Aorta (tissue), 5 donors: ENCODE results near the gene MDK. TPM values are rescaled to one million over a fixed set of nuclear protein-coding genes. Genes with fewer than 3 reads are reported as not detected.

Experiments used
- ATAC-seq: fragments of 200-7000 bp; cut with Tn5 transposase; one replicate; pipeline ENCODE4 v1.9.1; 2022; ENCODE audit warnings: moderate library complexity; ENCODE audit not compliant: low FRiP score
- DNase-seq, 2 donors: peaks; one replicate each; pipeline ENCODE4 v3.0.0-alpha.2; 2020
- H3K27ac ChIP-seq, 2 donors: one replicate each; pipeline ENCODE4 v1.5.1; 2013; ENCODE audit warnings: low read length in 2 of 2, mild to moderate bottlenecking in 2 of 2, moderate library complexity in 2 of 2, control low read depth in 1 of 2, inconsistent platforms in 1 of 2, low read depth in 1 of 2
- H3K27me3 ChIP-seq, 2 donors: one replicate each; pipeline ENCODE4 v1.6.1; 2013; ENCODE audit warnings: control low read depth in 1 of 2, low read length in 1 of 2, mild to moderate bottlenecking in 1 of 2, moderate library complexity in 1 of 2; ENCODE audit not compliant: insufficient read depth in 2 of 2, control insufficient read depth in 1 of 2
- H3K36me3 ChIP-seq, 2 donors: one replicate each; pipeline ENCODE4 v1.6.1; 2013; ENCODE audit warnings: control low read depth in 1 of 2, low read length in 1 of 2, mild to moderate bottlenecking in 1 of 2; ENCODE audit not compliant: insufficient read depth in 2 of 2, control insufficient read depth in 1 of 2
- H3K4me1 ChIP-seq, 2 donors: one replicate each; pipeline ENCODE4 v1.6.1; 2013; ENCODE audit warnings: low read length in 2 of 2, control low read depth in 1 of 2, mild to moderate bottlenecking in 1 of 2, moderate library complexity in 1 of 2; ENCODE audit not compliant: insufficient read depth in 2 of 2, control insufficient read depth in 1 of 2
- H3K4me3 ChIP-seq, 2 donors: one replicate each; pipeline ENCODE4 v1.5.1; 2013; ENCODE audit warnings: low read length in 2 of 2, control low read depth in 1 of 2, mild to moderate bottlenecking in 1 of 2
- H3K9me3 ChIP-seq: one replicate; pipeline ENCODE4 v1.6.1; 2013; ENCODE audit warnings: mild to moderate bottlenecking, low read length; ENCODE audit not compliant: control insufficient read depth
- WGBS, 2 donors: extraction: QIAGEN DNeasy Blood & Tissue Kit; methylation state at CpG; one replicate each; pipeline ENCODE4 v1.1.7; 2013; 5-methylcytosine and 5-hydroxymethylcytosine counted together
- intact Hi-C, 2 donors: fragments of 100-400 bp; cut with DNase I; formaldehyde crosslinking; loops; one replicate each; pipeline versions ENCODE4 v1.14.2 to v1.15.0; 2022
- polyA plus RNA-seq, 2 donors: library from polyadenylated mRNA; stranded (reverse); fragments of 200-250 nt; gene quantifications; one replicate each; pipeline ENCODE4 v1.2.3, GENCODE V29; 2013
- total RNA-seq, 2 donors: library from RNA; stranded (reverse); fragmentation: NEBNext Ultra II Directional; extraction: Animal tissue kit (Norgen Biotek cat#: 25700); gene quantifications; one replicate each; pipeline ENCODE4 v1.2.1, GENCODE V29; 2021
- donor health status: healthy with polysubstance abuse.
- donor health status: Bipolar disorder and iron deficiency.
- donor health status: DM: no; HTN: no; CAD: no.
- donor health status: DM: no; HTN: no; CAD: no.
- donor health status: DM: yes; HTN: yes; CAD: no.

MDK gene
- total and polyA plus RNA-seq, 4 donors = 11.8 to 40.3 (median 19.6) TPM

- Histone ChIP-seq H3K27ac (no peak overlapping the region), H3K4me3 (no peak overlapping the region), H3K4me1 (no peaks in the 10 kb centered on the region), H3K36me3 (peaks cover 0 to 5% of the 10 kb centered on the region in 2 donors), H3K27me3 (no peaks in the 10 kb centered on the region), H3K9me3 (no peaks in the 10 kb centered on the region)
- intact Hi-C loops = no loop called here
- WGBS, 2 donors = 65% methylated on average over 3 of the region's 3 CpGs
- ATAC-seq = no peak
- DNase-seq = no peak
These were observed 33.4 kb downstream of the MDK start for GRCh38 chr11:46414879-46415278.

- Histone ChIP-seq H3K36me3 (peaks cover 0 to 5% of the 10 kb centered on the region in 2 donors), H3K4me1 (no peaks in the 10 kb centered on the region), H3K9me3 (no peaks in the 10 kb centered on the region), H3K27me3 (no peaks in the 10 kb centered on the region), H3K27ac (no peak overlapping the region), H3K4me3 (no peak overlapping the region)
- intact Hi-C loops = no loop called here
- DNase-seq (no peak), ATAC-seq (no peak)
- WGBS, 2 donors = 73 to 80% methylated on average over 7 of the region's 7 CpGs
These were observed 36.2 kb downstream of the MDK start for GRCh38 chr11:46417711-46418110.

- no peak overlapping the region for H3K4me3 ChIP-seq
- H3K36me3 ChIP-seq = peaks cover 0 to 5% of the 10 kb centered on the region in 2 donors
- no peaks in the 10 kb centered on the region for H3K9me3 ChIP-seq
- ATAC-seq (no peak), DNase-seq (no peak)
- H3K27me3 ChIP-seq = no peaks in the 10 kb centered on the region
- no peaks in the 10 kb centered on the region for H3K4me1 ChIP-seq
- WGBS, 2 donors = 88 to 90% methylated on average over 5 of the region's 5 CpGs
- intact Hi-C loops = no loop called here
- no peak overlapping the region for H3K27ac ChIP-seq
These were observed 37.3 kb downstream of the MDK start for GRCh38 chr11:46418751-46419150.

- DNase-seq = no peak
- H3K27me3 ChIP-seq = no peaks in the 10 kb centered on the region
- H3K9me3 ChIP-seq = no peaks in the 10 kb centered on the region
- ATAC-seq = no peak
- peaks cover 0 to 3% of the 10 kb centered on the region in 2 donors for H3K36me3 ChIP-seq
- H3K4me3 ChIP-seq = no peak overlapping the region
- H3K4me1 ChIP-seq = no peaks in the 10 kb centered on the region
- intact Hi-C loops = no loop called here
- H3K27ac ChIP-seq = no peak overlapping the region
- 94 to 97% methylated on average over 1 of the region's 1 CpG for WGBS, 2 donors
These were observed 39.0 kb downstream of the MDK start for GRCh38 chr11:46420513-46420912.

GRCh38 chr11:46421257-46421880 is 39.9 kb downstream of the MDK start:
- no peaks in the 10 kb centered on the region for H3K27me3 ChIP-seq
- no peak overlapping the region for H3K27ac ChIP-seq
- H3K36me3 ChIP-seq = peaks cover 0 to 2% of the 10 kb centered on the region in 2 donors
- H3K4me1 ChIP-seq = no peaks in the 10 kb centered on the region
- WGBS, 2 donors = 75% methylated on average over 8 of the region's 8 CpGs
- no peak overlapping the region for H3K4me3 ChIP-seq
- no peak for DNase-seq
- intact Hi-C loops = no loop called here
- no peak for ATAC-seq
- H3K9me3 ChIP-seq = no peaks in the 10 kb centered on the region

GRCh38 chr11:46422588-46422987 is 41.1 kb downstream of the MDK start:
- H3K36me3 ChIP-seq = no peaks in the 10 kb centered on the region
- no peaks in the 10 kb centered on the region for H3K27me3 ChIP-seq
- no peak for ATAC-seq
- WGBS, 2 donors = 74 to 75% methylated on average over 7 of the region's 7 CpGs
- H3K27ac ChIP-seq = no peak overlapping the region
- H3K9me3 ChIP-seq = no peaks in the 10 kb centered on the region
- intact Hi-C loops = no loop called here
- DNase-seq = no peak
- no peak overlapping the region for H3K4me3 ChIP-seq
- H3K4me1 ChIP-seq = no peaks in the 10 kb centered on the region

- H3K4me3 ChIP-seq = no peak overlapping the region
- DNase-seq = no peak
- 74 to 75% methylated on average over 4 of the region's 4 CpGs for whole genome bisulfite sequencing, 2 donors
- peaks cover 0 to 4% of the 10 kb centered on the region in 2 donors for H3K36me3 ChIP-seq
- no peaks in the 10 kb centered on the region for H3K27me3 ChIP-seq
- ATAC-seq = no peak
- intact Hi-C loops = no loop called here
- H3K27ac ChIP-seq = no peak overlapping the region
- H3K9me3 ChIP-seq = no peaks in the 10 kb centered on the region
- H3K4me1 ChIP-seq = no peaks in the 10 kb centered on the region
These were observed 44.9 kb downstream of the MDK start for GRCh38 chr11:46426233-46426991.

GRCh38 chr11:46427364-46427763 is 45.9 kb downstream of the MDK start:
- 79 to 82% methylated on average over 9 of the region's 9 CpGs for WGBS, 2 donors

GRCh38 chr11:46429717-46430116 is 48.2 kb downstream of the MDK start:
- ATAC-seq (no peak), DNase-seq (no peak)
- Histone ChIP-seq H3K4me1 (no peaks in the 10 kb centered on the region), H3K36me3 (peaks cover 4 to 12% of the 10 kb centered on the region in 2 donors), H3K9me3 (no peaks in the 10 kb centered on the region), H3K27me3 (no peaks in the 10 kb centered on the region), H3K4me3 (no peak overlapping the region), H3K27ac (no peak overlapping the region)
- WGBS, 2 donors = 86 to 89% methylated on average over 3 of the region's 3 CpGs
- intact Hi-C loops = no loop called here

More at GRCh38 chr11:46427364-46427763, 45.9 kb downstream of the MDK start:
- no peak overlapping the region for H3K4me3 ChIP-seq
- H3K4me1 ChIP-seq = no peaks in the 10 kb centered on the region
- DNase-seq (no peak), ATAC-seq (no peak)
- no peaks in the 10 kb centered on the region for H3K27me3 ChIP-seq
- H3K27ac ChIP-seq = no peak overlapping the region
- H3K36me3 ChIP-seq = peaks cover 0 to 4% of the 10 kb centered on the region in 2 donors
- intact Hi-C loops = no loop called here
- no peaks in the 10 kb centered on the region for H3K9me3 ChIP-seq
